T-helper 9 cell (primary cell): Measurements from ENCODE around the gene CLSTN2.

Experiments
- DNase-seq: peaks from one replicate; pipeline ENCODE4 v3.0.0-alpha.2; 2020

The CLSTN2 gene

GRCh38 chr3:140434261-140434905, 499.4 kb downstream of the CLSTN2 start:
- no peak for DNase-seq

- DNase-seq: no peak
Observed at GRCh38 chr3:140436421-140436820, 501.4 kb downstream of the CLSTN2 start.

- DNase-seq: no peak
Observed at GRCh38 chr3:140438736-140439470, 503.9 kb downstream of the CLSTN2 start.

- no peak for DNase-seq
Observed at GRCh38 chr3:140439527-140439926, 504.5 kb downstream of the CLSTN2 start.

GRCh38 chr3:140440446-140440845, 505.5 kb downstream of the CLSTN2 start:
- no peak for DNase-seq

DNA sequence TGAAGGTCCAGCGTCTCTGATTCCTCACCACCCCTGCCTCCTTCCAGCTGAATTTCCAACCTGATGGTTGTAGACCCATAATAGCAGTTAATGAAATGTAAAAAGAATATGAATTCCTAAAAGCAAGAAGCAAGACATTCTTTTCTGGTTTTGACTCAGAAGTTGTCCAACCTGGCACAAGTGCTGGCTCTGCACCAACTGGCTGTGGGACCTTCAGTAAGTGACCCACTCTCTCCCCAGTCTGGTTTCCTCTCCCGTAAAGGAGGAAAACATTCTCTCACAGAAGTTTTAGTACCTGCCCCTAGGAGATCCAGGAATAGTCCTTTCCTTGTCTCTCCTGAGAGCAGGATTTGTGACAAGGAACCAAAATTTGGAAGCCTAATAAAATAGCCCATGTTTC, 506.0 kb downstream of the CLSTN2 start:
- no peak for DNase-seq

- DNase-seq: no peak
Observed at GRCh38 chr3:140442621-140443020, 507.6 kb downstream of the CLSTN2 start.

- no peak for DNase-seq
Observed at GRCh38 chr3:140443073-140443472, 508.1 kb downstream of the CLSTN2 start.

DNA sequence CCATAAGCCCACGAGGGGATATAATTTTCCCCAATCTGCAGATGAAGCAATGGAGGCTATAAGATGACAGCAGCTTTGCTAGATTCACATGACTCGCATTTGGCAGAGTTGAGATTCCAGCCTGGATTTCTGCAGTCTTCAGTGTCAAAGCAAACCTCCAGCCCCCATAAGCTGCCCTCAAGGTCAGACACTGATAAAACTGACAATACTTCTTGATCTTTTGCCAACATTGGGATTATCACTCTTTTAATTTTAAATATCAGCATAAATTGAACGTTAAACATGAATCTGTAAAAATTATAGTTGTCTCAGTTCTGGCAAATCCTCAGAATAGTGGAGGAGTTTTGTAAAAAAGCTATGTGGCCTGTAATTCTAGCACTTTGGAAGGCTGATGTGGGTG, 508.8 kb downstream of the CLSTN2 start:
- no peak for DNase-seq

DNA sequence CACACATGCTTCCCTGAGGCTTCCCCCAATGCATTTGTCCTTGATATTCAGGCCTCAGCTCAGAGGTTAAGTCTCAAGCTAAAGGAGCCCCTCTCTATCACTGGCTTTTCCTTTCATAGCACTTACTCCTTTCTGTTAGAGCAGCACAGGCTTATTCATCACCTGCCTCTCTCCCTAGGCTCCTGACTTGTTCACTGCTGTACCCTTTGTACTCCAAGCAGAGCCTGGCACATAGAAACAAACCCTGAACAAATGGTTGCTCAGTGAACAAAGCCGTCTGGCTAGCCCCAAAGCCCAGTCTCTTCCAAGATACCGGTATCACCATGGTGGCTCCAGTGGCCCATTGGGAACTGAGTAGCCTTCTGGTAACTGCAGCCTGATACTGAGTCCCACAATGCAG, 511.7 kb downstream of the CLSTN2 start:
- DNase-seq: no peak

GRCh38 chr3:140447136-140447535, 512.2 kb downstream of the CLSTN2 start:
- DNase-seq: no peak

DNA sequence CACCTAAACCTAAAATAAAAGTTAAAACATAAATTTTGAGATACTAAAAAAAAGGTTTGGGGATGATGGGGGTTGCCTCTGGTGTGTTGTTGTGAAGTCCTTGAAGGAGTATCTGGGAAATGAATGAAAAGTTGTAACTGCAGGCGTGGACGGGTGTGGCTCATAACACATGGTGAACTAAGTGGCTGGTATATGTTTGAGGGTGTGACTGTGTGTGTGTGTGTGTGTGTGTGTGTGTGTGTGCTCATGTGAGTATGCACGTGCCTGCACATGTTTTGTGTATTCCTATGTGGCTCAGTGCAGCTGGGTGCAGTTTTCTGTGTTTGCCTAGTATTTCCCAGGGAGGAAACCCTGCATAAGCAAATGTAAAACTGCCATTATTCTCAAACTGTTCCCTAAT, 513.0 kb downstream of the CLSTN2 start:
- DNase-seq: no peak

- DNase-seq: no peak
Observed at GRCh38 chr3:140449413-140450256, 514.6 kb downstream of the CLSTN2 start.

GRCh38 chr3:140453750-140454149, 518.8 kb downstream of the CLSTN2 start:
- DNase-seq: no peak

GRCh38 chr3:140455521-140456214, 520.7 kb downstream of the CLSTN2 start:
- DNase-seq: no peak

GRCh38 chr3:140456974-140457373, 522.0 kb downstream of the CLSTN2 start:
- DNase-seq: no peak

DNA sequence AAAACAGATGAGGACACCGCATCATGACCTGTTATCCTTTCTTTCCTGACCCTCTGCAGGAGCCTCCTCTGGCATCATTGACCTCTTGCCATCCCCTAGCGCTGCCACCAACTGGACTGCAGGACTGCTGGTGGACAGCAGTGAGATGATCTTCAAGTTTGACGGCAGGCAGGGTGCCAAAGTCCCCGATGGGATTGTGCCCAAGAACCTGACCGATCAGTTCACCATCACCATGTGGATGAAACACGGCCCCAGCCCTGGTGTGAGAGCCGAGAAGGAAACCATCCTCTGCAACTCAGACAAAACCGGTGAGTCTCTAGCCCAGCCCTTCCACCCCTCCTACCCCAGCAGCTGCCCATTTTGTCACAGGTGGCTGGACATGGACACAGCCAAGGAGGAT, 524.5 kb downstream of the CLSTN2 start:
- no peak for DNase-seq

- DNase-seq: no peak
Observed at GRCh38 chr3:140461250-140461649, 526.3 kb downstream of the CLSTN2 start.

DNA sequence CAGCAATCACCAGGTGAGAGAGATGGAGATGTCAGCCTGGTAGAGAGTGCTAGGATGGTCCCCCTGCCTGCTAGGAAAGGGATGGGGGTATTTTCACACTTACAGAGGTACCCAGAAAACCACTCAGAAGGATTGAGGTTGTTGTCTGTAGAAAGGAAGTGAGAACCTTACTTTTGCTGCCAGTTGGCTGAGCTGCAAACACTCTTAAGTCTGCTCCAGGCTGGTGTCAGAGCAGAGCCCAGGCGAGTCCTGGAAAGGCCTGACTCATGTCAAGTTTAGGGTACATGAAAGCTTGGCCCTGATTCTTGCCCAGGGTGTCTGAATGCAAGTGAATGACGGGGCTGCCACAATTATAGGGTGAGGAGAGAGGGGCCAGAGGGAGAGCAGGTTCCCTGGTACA, 528.4 kb downstream of the CLSTN2 start:
- no peak for DNase-seq

GRCh38 chr3:140465988-140466387, 531.0 kb downstream of the CLSTN2 start:
- no peak for DNase-seq

DNA sequence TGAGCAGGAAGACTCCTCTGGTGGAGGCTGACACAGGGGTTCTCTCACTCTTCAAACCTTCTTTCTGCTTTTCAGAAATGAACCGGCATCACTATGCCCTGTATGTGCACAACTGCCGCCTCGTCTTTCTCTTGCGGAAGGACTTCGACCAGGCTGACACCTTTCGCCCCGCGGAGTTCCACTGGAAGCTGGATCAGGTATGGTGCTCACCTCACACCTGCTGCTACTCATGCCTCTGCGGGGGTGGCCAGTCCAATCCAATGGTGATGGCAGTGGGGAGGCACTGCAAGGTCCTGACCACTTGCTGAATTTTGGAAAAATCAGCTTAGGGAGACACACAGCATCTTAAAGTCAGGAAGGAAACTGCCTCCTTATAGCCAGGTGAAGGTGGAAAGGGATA, 531.5 kb downstream of the CLSTN2 start:
- DNase-seq: no peak

- DNase-seq: no peak
Observed at GRCh38 chr3:140467104-140467577, 532.2 kb downstream of the CLSTN2 start.

DNA sequence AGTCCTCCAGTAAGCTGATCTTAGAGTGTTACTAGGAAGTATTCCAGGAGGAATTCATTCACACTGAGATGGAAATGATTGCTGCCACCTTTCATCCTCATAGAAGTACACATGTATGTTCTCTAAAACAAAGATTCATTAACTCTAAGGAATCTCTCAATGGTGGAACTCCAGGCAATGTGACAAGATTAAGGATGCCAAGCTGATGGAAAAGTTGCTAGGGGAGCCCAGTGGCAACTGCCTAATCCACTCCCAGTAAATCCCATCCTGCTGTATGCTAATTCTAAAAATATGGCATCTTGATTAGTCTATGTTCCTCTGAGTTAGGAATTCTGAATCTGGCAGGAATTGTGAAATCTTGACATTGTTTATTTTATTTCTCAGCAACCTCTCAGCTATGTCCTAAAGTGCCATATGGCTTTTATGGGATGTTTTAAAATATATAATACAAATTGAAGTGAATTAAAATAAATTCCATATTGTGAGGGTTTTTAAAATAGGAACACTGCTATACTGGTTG, 532.9 kb downstream of the CLSTN2 start:
- no peak for DNase-seq
